ENCODE results near the gene PLEKHM3.

DNA sequence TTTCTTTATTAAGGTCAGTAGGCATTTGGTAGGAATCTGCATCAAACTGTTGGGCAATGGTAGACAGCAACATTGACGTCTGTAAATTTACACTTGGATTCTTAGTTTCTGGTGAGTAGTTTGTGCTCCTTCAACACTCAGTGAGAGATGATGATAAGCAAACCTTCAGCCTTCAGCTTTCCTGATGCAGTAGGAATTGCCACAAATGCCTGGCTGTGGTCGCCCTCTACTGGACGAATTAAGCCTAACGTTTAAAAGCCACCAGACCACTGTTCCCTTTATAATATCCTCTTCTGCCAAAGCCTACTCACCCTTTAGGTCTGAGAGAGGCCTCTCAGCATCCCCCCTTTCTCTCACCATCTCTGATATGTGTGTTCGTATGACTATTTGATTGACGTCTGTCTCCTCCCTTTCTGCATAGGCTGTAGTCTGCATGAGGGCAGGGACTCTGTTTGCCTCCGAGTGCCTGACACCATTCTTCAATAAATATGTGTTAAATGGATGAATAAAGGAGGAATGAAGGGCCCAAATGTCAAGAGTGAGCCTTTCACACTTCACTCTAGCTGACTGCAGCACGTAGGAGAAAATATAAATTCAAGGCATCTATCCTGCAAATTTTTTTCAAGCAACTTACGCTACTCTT, 47.0 kb upstream of the PLEKHM3 start:
- TF ChIP-seq, protein P1, sequence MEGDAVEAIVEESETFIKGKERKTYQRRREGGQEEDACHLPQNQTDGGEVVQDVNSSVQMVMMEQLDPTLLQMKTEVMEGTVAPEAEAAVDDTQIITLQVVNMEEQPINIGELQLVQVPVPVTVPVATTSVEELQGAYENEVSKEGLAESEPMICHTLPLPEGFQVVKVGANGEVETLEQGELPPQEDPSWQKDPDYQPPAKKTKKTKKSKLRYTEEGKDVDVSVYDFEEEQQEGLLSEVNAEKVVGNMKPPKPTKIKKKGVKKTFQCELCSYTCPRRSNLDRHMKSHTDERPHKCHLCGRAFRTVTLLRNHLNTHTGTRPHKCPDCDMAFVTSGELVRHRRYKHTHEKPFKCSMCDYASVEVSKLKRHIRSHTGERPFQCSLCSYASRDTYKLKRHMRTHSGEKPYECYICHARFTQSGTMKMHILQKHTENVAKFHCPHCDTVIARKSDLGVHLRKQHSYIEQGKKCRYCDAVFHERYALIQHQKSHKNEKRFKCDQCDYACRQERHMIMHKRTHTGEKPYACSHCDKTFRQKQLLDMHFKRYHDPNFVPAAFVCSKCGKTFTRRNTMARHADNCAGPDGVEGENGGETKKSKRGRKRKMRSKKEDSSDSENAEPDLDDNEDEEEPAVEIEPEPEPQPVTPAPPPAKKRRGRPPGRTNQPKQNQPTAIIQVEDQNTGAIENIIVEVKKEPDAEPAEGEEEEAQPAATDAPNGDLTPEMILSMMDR (IDR thresholded peaks at IDR 0.05) = peak; percentile 92
- TF ChIP-seq POLR2AphosphoS5 (IDR thresholded peaks at IDR 0.05; ENCODE audit: low read depth, low read length) = no peak
- TF ChIP-seq, protein P2, sequence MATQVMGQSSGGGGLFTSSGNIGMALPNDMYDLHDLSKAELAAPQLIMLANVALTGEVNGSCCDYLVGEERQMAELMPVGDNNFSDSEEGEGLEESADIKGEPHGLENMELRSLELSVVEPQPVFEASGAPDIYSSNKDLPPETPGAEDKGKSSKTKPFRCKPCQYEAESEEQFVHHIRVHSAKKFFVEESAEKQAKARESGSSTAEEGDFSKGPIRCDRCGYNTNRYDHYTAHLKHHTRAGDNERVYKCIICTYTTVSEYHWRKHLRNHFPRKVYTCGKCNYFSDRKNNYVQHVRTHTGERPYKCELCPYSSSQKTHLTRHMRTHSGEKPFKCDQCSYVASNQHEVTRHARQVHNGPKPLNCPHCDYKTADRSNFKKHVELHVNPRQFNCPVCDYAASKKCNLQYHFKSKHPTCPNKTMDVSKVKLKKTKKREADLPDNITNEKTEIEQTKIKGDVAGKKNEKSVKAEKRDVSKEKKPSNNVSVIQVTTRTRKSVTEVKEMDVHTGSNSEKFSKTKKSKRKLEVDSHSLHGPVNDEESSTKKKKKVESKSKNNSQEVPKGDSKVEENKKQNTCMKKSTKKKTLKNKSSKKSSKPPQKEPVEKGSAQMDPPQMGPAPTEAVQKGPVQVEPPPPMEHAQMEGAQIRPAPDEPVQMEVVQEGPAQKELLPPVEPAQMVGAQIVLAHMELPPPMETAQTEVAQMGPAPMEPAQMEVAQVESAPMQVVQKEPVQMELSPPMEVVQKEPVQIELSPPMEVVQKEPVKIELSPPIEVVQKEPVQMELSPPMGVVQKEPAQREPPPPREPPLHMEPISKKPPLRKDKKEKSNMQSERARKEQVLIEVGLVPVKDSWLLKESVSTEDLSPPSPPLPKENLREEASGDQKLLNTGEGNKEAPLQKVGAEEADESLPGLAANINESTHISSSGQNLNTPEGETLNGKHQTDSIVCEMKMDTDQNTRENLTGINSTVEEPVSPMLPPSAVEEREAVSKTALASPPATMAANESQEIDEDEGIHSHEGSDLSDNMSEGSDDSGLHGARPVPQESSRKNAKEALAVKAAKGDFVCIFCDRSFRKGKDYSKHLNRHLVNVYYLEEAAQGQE (IDR thresholded peaks at IDR 0.05; ENCODE audit: insufficient read depth in 1 of 2, low read depth in 2 of 2, low read length in 1 of 2) = no peak
- no peak for TF ChIP-seq SIN3A (IDR thresholded peaks at IDR 0.05; ENCODE audit: borderline replicate concordance, insufficient read depth, low read depth, low read length)

All from Panc1 (cell line).